GM12865 (cell line): ENCODE measurements around the gene CCDC121.
"Not testable (repeated sequence)": the region's sequence is repeated elsewhere in the genome, so short reads cannot be mapped to it uniquely, and the experiment has no call there.

Experiments
- DNase-seq: peaks from one replicate; pipeline ENCODE4 v3.0.0; 2010; ENCODE audit warnings: low read depth
- H3K4me3 ChIP-seq: 2 replicates; pipeline ENCODE4 v1.5.1; 2011; ENCODE audit warnings: mild to moderate bottlenecking, low read depth, low read length, control low read depth
- CTCF ChIP-seq: IDR thresholded peaks from 2 replicates; pipeline ENCODE4 v1.5.1; 2011; ENCODE audit warnings: low read length, control low read depth, low read depth, inconsistent platforms; ENCODE audit not compliant: insufficient read depth; ENCODE audit errors: missing control alignments

The CCDC121 gene

GRCh38 chr2:27621524-27621923, 7.3 kb downstream of the CCDC121 start:
- no peak for DNase-seq
- TF ChIP-seq CTCF, result no peak
- H3K4me3 ChIP-seq, result no peak overlapping the region

- no peak for DNase-seq
- no peak for TF ChIP-seq CTCF
- H3K4me3 ChIP-seq, result no peak overlapping the region
These were observed 13.5 kb downstream of the CCDC121 start for GRCh38 chr2:27615316-27615715.

GRCh38 chr2:27613985-27614384, 14.8 kb downstream of the CCDC121 start:
- no peak overlapping the region for H3K4me3 ChIP-seq
- no peak for TF ChIP-seq CTCF
- DNase-seq, result no peak

GRCh38 chr2:27606611-27607010, 22.2 kb downstream of the CCDC121 start:
- no peak for DNase-seq
- TF ChIP-seq CTCF, result no peak
- no peak overlapping the region for H3K4me3 ChIP-seq

GRCh38 chr2:27596627-27597026, 32.2 kb downstream of the CCDC121 start:
- H3K4me3 ChIP-seq, result no peak overlapping the region
- TF ChIP-seq CTCF, result no peak
- DNase-seq, result no peak

- DNase-seq, H3K4me3 ChIP-seq: not testable (repeated sequence)
These were observed 33.4 kb downstream of the CCDC121 start for GRCh38 chr2:27595412-27595811.

- not testable (repeated sequence) for DNase-seq
These were observed 34.6 kb downstream of the CCDC121 start for GRCh38 chr2:27594020-27594703.

GRCh38 chr2:27593240-27593639, 35.6 kb downstream of the CCDC121 start:
- no peak overlapping the region for H3K4me3 ChIP-seq
- TF ChIP-seq CTCF, result no peak
- DNase-seq, result no peak

More at GRCh38 chr2:27594020-27594703, 34.6 kb downstream of the CCDC121 start:
- not testable (repeated sequence) for H3K4me3 ChIP-seq
